ENCODE results near the gene ARHGAP42. TPM values are rescaled to one million over a fixed set of nuclear protein-coding genes. Genes with fewer than 3 reads are reported as not detected.

ARHGAP42 gene
- total and polyA plus RNA-seq, 10 of the 15 experiments (the other 5 are each of a cell fraction or from before 2014, with no cell fraction given): 1.8 to 6.3 (median 3.2) TPM

DNA sequence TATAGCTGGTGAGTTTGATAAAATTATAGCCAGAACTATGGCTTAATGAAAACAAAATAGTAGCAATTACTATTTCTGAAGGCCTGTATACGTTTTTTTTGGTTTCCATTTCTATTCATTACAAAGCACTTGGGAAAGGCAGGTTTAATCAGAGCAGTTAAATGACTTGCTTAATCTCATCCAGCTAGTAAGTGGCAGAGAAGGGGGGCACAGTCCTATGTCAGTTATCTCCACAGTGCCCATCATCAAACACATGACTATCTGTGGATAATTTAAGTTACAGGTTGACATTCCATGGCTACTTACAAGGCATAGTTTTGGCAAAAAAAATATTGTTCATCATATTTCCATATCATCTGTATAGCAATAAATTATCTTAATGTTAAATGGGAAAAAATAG, 348.8 kb downstream of the ARHGAP42 start (continued):
- TF ChIP-seq, protein P1, sequence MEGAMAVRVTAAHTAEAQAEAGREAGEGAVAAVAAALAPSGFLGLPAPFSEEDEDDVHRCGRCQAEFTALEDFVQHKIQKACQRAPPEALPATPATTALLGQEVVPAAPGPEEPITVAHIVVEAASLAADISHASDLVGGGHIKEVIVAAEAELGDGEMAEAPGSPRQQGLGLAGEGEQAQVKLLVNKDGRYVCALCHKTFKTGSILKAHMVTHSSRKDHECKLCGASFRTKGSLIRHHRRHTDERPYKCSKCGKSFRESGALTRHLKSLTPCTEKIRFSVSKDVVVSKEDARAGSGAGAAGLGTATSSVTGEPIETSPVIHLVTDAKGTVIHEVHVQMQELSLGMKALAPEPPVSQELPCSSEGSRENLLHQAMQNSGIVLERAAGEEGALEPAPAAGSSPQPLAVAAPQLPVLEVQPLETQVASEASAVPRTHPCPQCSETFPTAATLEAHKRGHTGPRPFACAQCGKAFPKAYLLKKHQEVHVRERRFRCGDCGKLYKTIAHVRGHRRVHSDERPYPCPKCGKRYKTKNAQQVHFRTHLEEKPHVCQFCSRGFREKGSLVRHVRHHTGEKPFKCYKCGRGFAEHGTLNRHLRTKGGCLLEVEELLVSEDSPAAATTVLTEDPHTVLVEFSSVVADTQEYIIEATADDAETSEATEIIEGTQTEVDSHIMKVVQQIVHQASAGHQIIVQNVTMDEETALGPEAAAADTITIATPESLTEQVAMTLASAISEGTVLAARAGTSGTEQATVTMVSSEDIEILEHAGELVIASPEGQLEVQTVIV (IDR thresholded peaks at IDR 0.05; ENCODE audit: borderline replicate concordance, partially characterized antibody): no peak
- TF ChIP-seq ESRRA (IDR thresholded peaks at IDR 0.05; ENCODE audit: low read length) (no peak), MTA3 (IDR thresholded peaks at IDR 0.05; ENCODE audit: borderline replicate concordance, low read length) (no peak), ZBED1 (IDR thresholded peaks at IDR 0.05; ENCODE audit: borderline replicate concordance) (no peak), ZNF622 (IDR thresholded peaks at IDR 0.05) (no peak), CBX3 (IDR thresholded peaks at IDR 0.05; ENCODE audit: borderline replicate concordance, low read depth) (no peak), USF2 (IDR thresholded peaks at IDR 0.05; ENCODE audit: borderline replicate concordance, low read depth, low read length) (no peak), PBX3 (IDR thresholded peaks at IDR 0.05; ENCODE audit: insufficient replicate concordance, low read depth, low read length) (no peak), KDM1A (IDR thresholded peaks at IDR 0.05; ENCODE audit: borderline replicate concordance) (no peak), ZSCAN29 (IDR thresholded peaks at IDR 0.05) (no peak), SP1 (IDR thresholded peaks at IDR 0.05; ENCODE audit: low read depth, low read length) (no peak)

Small RNA genes lying within 50 kb of the gene (small RNA-seq; reads per million reads assigned to genes)
- not detected for gene RN7SL222P

Measured in GM12878 (cell line).